Activated T-cell treated with anti-CD3 and anti-CD28 coated beads for 1 hour (primary cell): Measurements from ENCODE around the gene PERP.
"Not testable (repeated sequence)": the region's sequence is repeated elsewhere in the genome, so short reads cannot be mapped to it uniquely, and the experiment has no call there.

Experiments
- DNase-seq: peaks from one replicate; pipeline ENCODE4 v3.0.0-alpha.2; 2020; ENCODE audit warnings: low read depth

Gene PERP

GRCh38 chr6:138107078-138107751 lies at the start of gene PERP:
PERP (minus strand) TSS chr6:138107419; CDS start chr6:138107340, 79 bp downstream.
- peak; percentile 65 for DNase-seq

GRCh38 chr6:138155443-138155842 lies 48.2 kb upstream of the PERP start:
- DNase-seq = no peak

DNA sequence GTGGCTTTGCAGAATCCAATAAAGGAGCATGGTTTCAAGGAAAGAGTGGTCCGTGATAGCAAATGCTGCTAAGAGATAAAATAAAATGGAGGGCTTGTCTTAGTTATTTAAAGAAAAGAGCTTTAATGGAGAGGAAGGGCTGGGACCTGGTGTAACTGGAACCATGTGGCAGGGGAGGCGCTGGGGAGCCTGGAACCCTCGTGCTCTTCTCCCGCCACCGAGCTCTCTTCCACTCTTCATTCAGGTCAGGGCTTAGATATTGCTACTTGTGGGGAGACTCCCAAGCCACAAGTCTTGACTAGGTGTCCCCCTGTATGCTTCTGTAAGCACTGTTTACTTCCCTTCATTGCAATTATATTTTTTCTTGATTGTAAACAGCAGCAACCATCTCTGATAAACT lies 39.3 kb upstream of the PERP start:
- no peak for DNase-seq

DNA sequence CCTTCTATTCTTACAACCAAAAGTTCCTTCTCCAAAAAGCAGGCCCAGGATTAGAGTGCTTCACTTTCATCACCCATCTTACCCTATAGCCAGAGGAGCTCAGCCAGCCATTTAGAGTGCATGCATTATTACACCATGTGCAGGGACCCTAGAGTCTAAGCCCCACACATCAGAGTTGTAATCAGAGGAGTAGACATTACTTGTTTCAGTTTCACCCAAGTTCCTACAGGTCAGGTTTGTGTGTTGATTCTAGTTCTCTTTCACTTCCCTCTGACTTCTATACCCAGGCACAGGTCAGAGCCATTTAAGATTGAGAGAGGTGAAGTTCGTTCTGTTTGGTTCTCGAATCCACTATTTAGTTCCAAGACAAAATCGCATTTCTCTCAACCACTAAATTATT lies 38.2 kb upstream of the PERP start:
- DNase-seq = no peak

DNA sequence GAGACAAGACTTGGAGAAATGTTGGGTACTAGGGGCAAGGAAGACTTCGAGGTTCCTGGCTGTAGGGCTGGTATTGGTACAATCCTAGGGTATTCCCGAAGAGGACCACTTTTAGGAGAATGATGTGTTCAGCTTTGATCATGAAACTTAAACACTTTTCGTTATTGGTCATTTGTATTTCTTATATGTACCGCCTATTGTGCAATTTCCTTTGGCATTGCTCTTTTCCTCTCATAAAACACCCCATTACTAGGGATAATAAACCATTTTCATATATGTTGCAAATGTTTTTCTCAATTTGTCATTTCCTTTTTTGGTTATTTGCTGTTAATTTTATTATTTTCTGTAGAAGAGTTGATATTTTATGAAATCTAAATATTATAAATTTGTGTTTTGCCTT lies 35.6 kb upstream of the PERP start:
- no peak for DNase-seq

GRCh38 chr6:138129190-138129589 lies 22.0 kb upstream of the PERP start:
- DNase-seq = no peak

DNA sequence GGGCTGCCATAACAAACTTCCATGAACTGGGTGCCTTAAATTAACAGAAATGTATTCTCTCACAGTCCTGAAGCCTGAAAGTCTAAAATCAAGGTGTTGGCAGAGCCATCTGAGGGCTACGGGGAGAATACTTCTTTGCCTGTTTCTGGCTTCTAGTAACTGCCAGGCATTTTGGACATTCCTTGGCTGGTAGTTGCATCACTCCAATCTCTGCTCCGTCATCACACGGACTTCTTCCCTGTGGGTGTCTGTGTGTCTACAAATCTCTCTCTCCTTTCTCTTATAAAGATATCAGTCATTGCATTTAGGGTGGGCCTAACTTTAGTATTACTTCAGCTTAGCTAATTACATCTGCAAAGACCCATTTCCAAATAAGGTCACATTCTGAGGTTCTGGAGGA lies 20.9 kb upstream of the PERP start:
- no peak for DNase-seq

DNA sequence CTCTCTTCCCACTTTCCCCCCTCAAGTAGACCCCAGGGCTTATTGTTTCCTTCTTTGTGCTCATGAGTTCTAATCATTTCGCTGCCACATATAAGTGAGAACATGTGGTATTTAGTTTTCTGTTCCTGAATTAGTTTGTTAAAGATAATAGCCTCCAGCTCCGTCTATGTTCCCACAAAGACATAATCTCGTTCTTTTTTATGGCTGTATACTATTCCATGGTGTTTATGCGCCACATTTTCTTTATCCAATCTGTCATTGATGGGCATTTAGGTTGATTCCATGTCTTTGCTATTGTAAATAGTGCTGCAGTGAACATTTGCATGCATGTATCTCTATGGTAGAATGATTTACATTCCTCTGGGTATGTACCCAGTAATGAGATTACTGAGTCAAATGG lies 16.9 kb upstream of the PERP start:
- no peak for DNase-seq

GRCh38 chr6:138119976-138120375 lies 12.8 kb upstream of the PERP start:
- DNase-seq = no peak

DNA sequence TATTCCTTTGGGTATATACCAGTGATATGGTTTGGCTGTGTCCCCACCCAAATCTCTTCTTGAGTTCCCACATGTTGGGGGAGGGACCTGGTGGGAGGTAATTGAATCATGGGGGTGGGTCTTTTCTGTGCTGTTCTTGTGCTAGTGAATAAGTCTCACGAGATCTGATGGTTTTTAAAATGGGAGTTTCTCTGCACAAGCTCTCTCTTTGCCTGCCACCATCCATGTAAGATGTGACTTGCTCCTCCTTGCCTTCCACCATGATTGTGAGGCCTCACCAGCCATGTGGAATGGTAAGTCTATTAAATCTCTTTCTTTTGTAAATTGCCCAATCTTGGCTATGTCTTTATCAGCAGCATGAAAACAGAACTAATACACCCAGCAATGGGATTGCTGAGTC lies 12.0 kb upstream of the PERP start:
- DNase-seq = not testable (repeated sequence)

DNA sequence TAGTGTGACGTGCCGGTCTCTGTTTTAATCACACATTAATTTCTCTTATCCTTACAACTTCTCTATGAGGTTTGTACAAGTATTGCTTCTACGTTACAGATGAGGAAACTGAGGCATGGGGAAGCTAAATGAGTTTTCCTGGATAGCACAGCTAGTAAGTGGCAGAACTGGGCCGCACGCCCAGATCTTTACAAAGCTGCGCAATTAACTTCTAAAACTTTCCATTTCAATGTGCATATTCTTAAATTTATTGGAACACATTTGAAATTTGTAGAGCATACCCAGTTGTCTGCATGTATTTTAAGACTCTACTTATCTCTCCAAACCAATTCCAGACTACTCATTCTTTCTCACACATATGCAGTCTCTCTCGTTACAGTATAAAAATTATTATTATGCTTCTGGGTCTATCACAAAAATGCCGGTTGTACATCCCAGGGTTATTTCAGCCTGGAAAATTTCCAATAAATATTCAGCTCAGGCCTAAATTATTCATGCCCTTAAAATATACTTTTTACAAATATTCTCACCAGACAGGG lies 10.2 kb upstream of the PERP start:
- DNase-seq = no peak

- no peak for DNase-seq
Measured at GRCh38 chr6:138116661-138116999, 9.4 kb upstream of the PERP start.

DNA sequence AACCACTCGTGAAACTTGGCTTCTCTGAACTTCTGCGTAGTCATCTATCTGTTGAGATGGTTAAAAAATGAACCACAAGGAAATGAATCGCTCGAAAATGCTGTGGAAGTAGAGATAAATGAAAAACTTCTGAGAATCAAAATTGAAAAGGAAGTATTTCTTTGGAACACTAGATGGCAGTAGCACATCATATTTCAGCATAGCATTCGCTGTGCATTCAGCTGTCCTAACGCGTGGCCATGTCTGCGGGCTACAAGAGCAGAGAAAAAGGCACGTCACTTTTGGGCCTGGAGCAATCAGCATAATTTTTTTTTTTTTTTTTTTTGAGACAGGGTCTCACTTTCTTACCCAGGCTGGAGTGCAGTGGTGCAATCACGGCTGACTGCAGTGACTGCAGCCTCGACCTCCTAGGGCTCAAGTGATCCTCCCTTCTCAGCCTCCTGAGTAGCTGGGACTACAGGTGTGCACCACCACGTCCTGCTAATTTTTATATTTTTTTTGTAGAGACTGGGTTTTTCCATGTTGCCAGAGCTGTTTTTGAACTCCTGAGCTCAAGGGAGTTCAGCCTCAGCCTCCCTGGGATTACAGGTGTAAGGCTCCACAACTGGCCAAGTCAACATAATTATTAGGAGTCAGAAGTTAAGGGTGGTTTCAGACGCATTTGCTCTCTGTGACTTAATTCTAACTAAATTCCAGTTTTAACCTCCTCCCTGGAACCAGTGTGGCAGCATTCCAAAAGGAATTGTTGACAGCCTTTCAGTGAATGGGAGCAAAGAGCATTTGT lies 8.8 kb upstream of the PERP start:
- DNase-seq = peak; percentile 17

GRCh38 chr6:138115201-138115600 lies 8.0 kb upstream of the PERP start:
- no peak for DNase-seq

DNA sequence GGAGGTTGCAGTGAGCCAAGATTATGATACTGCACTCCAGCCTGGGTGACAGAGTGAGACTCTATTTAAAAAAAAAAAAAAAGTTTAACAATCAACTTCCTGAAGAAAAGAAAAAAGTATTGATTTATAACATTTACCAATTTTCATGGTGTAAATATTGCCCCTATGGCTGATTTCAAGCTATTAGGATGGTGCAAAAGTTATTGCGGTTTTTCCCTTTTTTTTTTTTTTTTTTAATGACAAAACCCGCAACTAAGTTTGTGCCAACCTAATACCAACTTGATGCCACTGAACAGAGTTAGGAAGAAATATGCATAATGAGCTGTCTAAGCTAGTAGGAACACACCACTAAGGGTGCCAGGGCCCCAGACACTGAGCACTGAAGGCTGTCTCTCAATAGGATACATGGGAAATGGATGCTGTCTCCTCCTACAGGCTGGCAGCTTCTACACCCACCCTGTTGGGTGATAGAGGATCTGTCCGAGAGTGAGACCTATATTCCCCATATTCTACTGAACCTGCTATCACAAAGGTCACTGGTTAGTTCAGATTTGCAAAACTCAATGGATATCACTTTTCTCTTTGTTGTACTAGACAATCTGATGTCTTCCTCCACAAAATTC lies 6.5 kb upstream of the PERP start:
- DNase-seq = no peak

- DNase-seq = no peak
Measured at GRCh38 chr6:138110229-138110628, 3.0 kb upstream of the PERP start.

- DNase-seq = peak; percentile 71
Measured at GRCh38 chr6:138109042-138109997, 2.1 kb upstream of the PERP start.

- no peak for DNase-seq
Measured at GRCh38 chr6:138107752-138108592, 753 bp upstream of the PERP start.

DNA sequence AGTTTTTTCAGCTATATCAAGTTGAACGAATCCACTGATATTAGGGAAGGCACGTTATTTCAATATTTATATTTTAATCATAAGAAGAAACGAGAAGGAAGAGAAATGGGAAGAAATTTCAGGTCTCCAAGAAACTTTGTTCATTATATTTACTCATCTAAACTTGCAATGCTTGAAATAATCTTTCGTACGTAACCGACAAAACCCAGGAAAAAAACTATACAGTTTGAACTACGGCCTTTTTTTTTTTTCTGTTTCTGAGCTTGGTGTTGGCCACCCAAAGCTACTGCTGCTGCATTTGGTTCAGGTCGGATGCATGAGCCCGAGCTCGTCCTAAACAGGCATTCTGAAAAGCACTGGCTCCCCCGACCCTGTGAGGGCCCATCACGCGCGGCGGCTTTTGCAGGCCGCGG lies 548 bp downstream of the PERP start:
- no peak for DNase-seq

- DNase-seq = no peak
Measured at GRCh38 chr6:138105880-138106664, 1.1 kb downstream of the PERP start.
